Neutrophil (primary cell): ENCODE results near the gene PCNX2.
"Not testable (repeated sequence)": the region's sequence is repeated elsewhere in the genome, so short reads cannot be mapped to it uniquely, and the experiment has no call there.

Experiments used
- H3K27ac ChIP-seq: fragments of 200-600 bp; sonication (generic); 2 replicates; pipeline ENCODE4 v1.5.1; 2016; ENCODE audit warnings: mild to moderate bottlenecking, moderate library complexity
- H3K27me3 ChIP-seq: fragments of 200-600 bp; sonication (generic); 2 replicates; pipeline ENCODE4 v1.6.0; 2016; ENCODE audit warnings: mild to moderate bottlenecking
- H3K36me3 ChIP-seq: fragments of 200-600 bp; sonication (generic); 2 replicates; pipeline ENCODE4 v1.5.1; 2017
- H3K4me1 ChIP-seq, 2 experiments: fragments of 200-600 bp in 1 of 2; sonication (generic) in 1 of 2; 1 replicate in 1 of 2; 2 replicates in 1 of 2; pipeline versions ENCODE4 v1.5.1 to v1.6.1; 2013 to 2016; ENCODE audit warnings: low read depth in 1 of 2, low read length in 1 of 2, mild to moderate bottlenecking in 1 of 2, moderate library complexity in 1 of 2; ENCODE audit not compliant: control insufficient read depth in 1 of 2, insufficient read depth in 1 of 2
- H3K4me3 ChIP-seq, 2 experiments: fragments of 200-600 bp in 1 of 2; sonication (generic) in 1 of 2; 1 replicate in 1 of 2; 2 replicates in 1 of 2; pipeline ENCODE4 v1.5.1; 2013 to 2016; ENCODE audit warnings: low read depth in 1 of 2, low read length in 1 of 2, mild to moderate bottlenecking in 1 of 2, moderate library complexity in 1 of 2
- H3K9me3 ChIP-seq: fragments of 200-600 bp; sonication (generic); 2 replicates; pipeline ENCODE4 v1.5.1; 2016
- TF ChIP-seq, protein P1 (sequence below): fragments of 200-600 bp; sonication (generic); IDR thresholded peaks from 2 replicates; pipeline ENCODE4 v1.5.1; 2016; ENCODE audit warnings: antibody characterized with exemption

The PCNX2 gene

GRCh38 chr1:233138788-233139585 is 156.5 kb downstream of the PCNX2 start:
- no peak overlapping the region for H3K27ac ChIP-seq
- no peaks in the 10 kb centered on the region for H3K9me3 ChIP-seq
- no peaks in the 10 kb centered on the region for H3K27me3 ChIP-seq
- no peaks in the 10 kb centered on the region for H3K36me3 ChIP-seq
- no peaks in the 10 kb centered on the region for H3K4me1 ChIP-seq
- TF ChIP-seq, protein P1, sequence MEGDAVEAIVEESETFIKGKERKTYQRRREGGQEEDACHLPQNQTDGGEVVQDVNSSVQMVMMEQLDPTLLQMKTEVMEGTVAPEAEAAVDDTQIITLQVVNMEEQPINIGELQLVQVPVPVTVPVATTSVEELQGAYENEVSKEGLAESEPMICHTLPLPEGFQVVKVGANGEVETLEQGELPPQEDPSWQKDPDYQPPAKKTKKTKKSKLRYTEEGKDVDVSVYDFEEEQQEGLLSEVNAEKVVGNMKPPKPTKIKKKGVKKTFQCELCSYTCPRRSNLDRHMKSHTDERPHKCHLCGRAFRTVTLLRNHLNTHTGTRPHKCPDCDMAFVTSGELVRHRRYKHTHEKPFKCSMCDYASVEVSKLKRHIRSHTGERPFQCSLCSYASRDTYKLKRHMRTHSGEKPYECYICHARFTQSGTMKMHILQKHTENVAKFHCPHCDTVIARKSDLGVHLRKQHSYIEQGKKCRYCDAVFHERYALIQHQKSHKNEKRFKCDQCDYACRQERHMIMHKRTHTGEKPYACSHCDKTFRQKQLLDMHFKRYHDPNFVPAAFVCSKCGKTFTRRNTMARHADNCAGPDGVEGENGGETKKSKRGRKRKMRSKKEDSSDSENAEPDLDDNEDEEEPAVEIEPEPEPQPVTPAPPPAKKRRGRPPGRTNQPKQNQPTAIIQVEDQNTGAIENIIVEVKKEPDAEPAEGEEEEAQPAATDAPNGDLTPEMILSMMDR: no peak
- no peak overlapping the region for H3K4me3 ChIP-seq

GRCh38 chr1:233135833-233136232 is 159.7 kb downstream of the PCNX2 start:
- Histone ChIP-seq H3K36me3 (no peaks in the 10 kb centered on the region), H3K4me1 (no peaks in the 10 kb centered on the region), H3K27ac (no peak overlapping the region), H3K4me3 (no peak overlapping the region), H3K9me3 (no peaks in the 10 kb centered on the region), H3K27me3 (no peaks in the 10 kb centered on the region)
- TF ChIP-seq, protein P1: no peak

GRCh38 chr1:233132445-233132844 is 163.1 kb downstream of the PCNX2 start:
- no peaks in the 10 kb centered on the region for H3K27me3 ChIP-seq
- H3K9me3 ChIP-seq: no peaks in the 10 kb centered on the region
- no peaks in the 10 kb centered on the region for H3K4me1 ChIP-seq
- no peak overlapping the region for H3K27ac ChIP-seq
- no peak overlapping the region for H3K4me3 ChIP-seq
- no peaks in the 10 kb centered on the region for H3K36me3 ChIP-seq
- TF ChIP-seq, protein P1: no peak

DNA sequence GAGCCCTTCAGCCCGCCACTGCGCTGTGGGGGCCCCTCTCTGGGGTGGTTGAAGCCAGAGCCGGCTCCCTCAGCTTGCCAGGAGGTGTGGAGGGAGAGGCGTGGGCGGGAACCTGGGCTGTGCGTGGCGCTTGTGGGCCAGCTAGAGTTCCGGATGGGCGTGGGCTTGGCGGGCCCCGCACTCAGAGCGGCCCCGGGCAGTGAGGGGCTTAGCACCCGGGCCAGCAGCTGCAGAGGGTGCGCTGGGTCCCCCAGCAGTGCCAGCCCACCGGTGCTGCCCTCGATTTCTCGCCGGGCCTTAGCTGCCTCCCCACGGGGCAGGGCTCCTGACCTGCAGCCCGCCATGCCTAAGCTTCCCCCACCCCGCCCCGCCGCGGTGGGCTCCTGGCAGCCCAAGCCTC is 166.5 kb downstream of the PCNX2 start:
- not testable (repeated sequence) for H3K4me3 ChIP-seq, H3K27me3 ChIP-seq, H3K9me3 ChIP-seq, H3K27ac ChIP-seq, H3K4me1 ChIP-seq, H3K36me3 ChIP-seq

GRCh38 chr1:233127157-233127556 is 168.4 kb downstream of the PCNX2 start:
- Histone ChIP-seq H3K4me1 (no peaks in the 10 kb centered on the region), H3K27me3 (no peaks in the 10 kb centered on the region), H3K27ac (no peak overlapping the region), H3K4me3 (no peak overlapping the region), H3K9me3 (no peaks in the 10 kb centered on the region), H3K36me3 (no peaks in the 10 kb centered on the region)
- TF ChIP-seq, protein P1: no peak

DNA sequence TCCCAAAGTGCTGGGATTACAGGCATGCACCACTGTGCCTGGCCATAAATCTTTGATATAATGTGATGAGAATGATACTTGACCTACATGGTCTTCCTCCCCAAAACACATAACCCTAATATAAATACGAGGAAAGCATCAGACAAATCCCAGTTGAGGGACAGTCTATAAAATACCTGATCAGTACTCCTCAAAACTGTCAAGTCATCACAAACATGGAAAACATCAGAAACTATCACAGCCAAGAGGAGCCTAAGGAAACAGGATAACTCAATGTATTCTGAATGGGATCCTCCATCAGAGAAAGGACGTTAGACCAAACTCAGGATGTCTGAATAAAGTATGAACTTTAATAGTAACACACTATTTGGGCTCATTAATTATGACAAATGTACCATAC is 172.7 kb downstream of the PCNX2 start:
- TF ChIP-seq, protein P1: no peak
- Histone ChIP-seq H3K36me3 (no peaks in the 10 kb centered on the region), H3K27ac (no peak overlapping the region), H3K9me3 (no peaks in the 10 kb centered on the region), H3K4me1 (no peaks in the 10 kb centered on the region), H3K27me3 (no peaks in the 10 kb centered on the region), H3K4me3 (no peak overlapping the region)
